OCI-LY1 (cell line): ENCODE data around the gene SERINC2.

Experiments used
- EZH2 ChIP-seq: fragments of 200-600 bp; sonication (generic), shearing (Covaris generic); IDR thresholded peaks from 2 replicates; pipeline ENCODE4 v1.8.0; 2017; ENCODE audit warnings: borderline replicate concordance, mixed run types, mild to moderate bottlenecking, antibody characterized with exemption, low read length, moderate library complexity, mixed read lengths
- TF ChIP-seq, protein P1 (sequence below): fragments of 200-600 bp; sonication (generic), shearing (Covaris generic); IDR thresholded peaks from 2 replicates; pipeline ENCODE4 v1.5.1; 2017; ENCODE audit warnings: mild to moderate bottlenecking, antibody characterized with exemption, low read length, moderate library complexity, mixed read lengths

DNA sequence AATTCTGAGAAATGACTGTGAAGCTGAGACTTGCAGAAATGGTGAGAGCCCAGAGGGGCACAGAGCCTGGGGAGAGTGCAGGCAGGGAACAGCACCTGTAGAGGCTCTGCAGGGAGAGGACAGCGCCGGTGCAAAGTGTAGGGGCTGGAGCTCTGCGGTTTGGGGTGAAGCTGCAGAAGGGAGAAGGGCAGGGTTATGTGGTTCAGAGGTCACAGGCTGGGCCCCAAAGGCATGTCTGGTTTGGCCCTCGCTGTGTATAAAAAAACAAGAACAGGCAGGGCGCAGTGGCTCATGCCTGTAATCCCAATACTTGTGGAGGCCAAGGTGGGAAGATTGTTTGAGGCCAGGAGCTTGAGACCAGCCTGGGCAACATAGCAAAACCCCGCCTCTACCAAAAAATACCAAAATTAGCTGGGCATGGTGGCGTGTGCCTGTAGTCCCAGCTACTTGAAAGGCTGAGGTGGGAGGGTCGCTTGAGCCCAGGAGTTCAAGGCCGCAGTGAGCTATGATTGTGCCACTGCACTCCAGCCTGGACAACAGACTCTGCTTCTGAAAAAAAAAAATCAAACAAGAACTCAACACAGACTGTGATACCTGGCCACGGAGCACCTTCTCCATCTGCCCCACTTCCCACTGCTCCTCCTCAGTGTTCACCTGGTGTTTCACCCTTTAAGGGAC is 29.1 kb downstream of the SERINC2 start:
- TF ChIP-seq, protein P1, sequence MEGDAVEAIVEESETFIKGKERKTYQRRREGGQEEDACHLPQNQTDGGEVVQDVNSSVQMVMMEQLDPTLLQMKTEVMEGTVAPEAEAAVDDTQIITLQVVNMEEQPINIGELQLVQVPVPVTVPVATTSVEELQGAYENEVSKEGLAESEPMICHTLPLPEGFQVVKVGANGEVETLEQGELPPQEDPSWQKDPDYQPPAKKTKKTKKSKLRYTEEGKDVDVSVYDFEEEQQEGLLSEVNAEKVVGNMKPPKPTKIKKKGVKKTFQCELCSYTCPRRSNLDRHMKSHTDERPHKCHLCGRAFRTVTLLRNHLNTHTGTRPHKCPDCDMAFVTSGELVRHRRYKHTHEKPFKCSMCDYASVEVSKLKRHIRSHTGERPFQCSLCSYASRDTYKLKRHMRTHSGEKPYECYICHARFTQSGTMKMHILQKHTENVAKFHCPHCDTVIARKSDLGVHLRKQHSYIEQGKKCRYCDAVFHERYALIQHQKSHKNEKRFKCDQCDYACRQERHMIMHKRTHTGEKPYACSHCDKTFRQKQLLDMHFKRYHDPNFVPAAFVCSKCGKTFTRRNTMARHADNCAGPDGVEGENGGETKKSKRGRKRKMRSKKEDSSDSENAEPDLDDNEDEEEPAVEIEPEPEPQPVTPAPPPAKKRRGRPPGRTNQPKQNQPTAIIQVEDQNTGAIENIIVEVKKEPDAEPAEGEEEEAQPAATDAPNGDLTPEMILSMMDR = no peak
- TF ChIP-seq EZH2 = no peak
